Measurements from ENCODE around the gene U2AF2.

U2AF2 gene

GRCh38 chr19:55623130-55623529 lies 31.7 kb upstream of the U2AF2 start:
- H3K9me3 ChIP-seq: no peaks in the 10 kb centered on the region
- H3K4me1 ChIP-seq: no peaks in the 10 kb centered on the region
- TF ChIP-seq, protein P1, sequence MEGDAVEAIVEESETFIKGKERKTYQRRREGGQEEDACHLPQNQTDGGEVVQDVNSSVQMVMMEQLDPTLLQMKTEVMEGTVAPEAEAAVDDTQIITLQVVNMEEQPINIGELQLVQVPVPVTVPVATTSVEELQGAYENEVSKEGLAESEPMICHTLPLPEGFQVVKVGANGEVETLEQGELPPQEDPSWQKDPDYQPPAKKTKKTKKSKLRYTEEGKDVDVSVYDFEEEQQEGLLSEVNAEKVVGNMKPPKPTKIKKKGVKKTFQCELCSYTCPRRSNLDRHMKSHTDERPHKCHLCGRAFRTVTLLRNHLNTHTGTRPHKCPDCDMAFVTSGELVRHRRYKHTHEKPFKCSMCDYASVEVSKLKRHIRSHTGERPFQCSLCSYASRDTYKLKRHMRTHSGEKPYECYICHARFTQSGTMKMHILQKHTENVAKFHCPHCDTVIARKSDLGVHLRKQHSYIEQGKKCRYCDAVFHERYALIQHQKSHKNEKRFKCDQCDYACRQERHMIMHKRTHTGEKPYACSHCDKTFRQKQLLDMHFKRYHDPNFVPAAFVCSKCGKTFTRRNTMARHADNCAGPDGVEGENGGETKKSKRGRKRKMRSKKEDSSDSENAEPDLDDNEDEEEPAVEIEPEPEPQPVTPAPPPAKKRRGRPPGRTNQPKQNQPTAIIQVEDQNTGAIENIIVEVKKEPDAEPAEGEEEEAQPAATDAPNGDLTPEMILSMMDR (IDR thresholded peaks at IDR 0.05; ENCODE audit: low read depth, low read length): no peak
- no peak overlapping the region for H3K4me3 ChIP-seq (ENCODE audit: low read depth, low read length)
- no peaks in the 10 kb centered on the region for H3K27me3 ChIP-seq
- no peak for DNase-seq
- no peaks in the 10 kb centered on the region for H3K36me3 ChIP-seq

DNA sequence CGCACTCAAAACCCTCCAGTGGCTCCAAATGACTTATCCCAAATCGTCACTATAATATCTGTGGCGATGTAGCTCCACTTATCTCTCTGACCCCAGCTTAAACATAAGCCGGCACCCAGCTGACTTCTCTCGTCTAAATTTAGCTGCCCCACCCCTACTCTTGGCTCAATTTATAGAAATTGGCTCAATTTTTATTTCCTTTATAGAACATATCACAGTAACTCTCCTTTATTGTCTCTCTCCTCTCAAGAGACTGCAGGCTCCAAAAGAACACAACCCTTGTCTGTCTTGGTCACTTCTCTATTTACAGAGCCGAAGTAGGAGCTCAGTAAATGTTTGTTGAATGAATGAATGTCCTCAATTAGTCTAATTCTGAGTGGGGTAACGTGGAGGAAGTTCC lies 31.3 kb upstream of the U2AF2 start:
- DNase-seq: no peak
- no peaks in the 10 kb centered on the region for H3K27me3 ChIP-seq
- no peaks in the 10 kb centered on the region for H3K9me3 ChIP-seq
- TF ChIP-seq, protein P1 (IDR thresholded peaks at IDR 0.05; ENCODE audit: low read depth, low read length): no peak
- no peaks in the 10 kb centered on the region for H3K4me1 ChIP-seq
- 0 out of 2 replicates have a peak overlapping the region, but pooled peaks have one; percentile 15 for H3K4me3 ChIP-seq (ENCODE audit: low read depth, low read length)
- no peaks in the 10 kb centered on the region for H3K36me3 ChIP-seq

DNA sequence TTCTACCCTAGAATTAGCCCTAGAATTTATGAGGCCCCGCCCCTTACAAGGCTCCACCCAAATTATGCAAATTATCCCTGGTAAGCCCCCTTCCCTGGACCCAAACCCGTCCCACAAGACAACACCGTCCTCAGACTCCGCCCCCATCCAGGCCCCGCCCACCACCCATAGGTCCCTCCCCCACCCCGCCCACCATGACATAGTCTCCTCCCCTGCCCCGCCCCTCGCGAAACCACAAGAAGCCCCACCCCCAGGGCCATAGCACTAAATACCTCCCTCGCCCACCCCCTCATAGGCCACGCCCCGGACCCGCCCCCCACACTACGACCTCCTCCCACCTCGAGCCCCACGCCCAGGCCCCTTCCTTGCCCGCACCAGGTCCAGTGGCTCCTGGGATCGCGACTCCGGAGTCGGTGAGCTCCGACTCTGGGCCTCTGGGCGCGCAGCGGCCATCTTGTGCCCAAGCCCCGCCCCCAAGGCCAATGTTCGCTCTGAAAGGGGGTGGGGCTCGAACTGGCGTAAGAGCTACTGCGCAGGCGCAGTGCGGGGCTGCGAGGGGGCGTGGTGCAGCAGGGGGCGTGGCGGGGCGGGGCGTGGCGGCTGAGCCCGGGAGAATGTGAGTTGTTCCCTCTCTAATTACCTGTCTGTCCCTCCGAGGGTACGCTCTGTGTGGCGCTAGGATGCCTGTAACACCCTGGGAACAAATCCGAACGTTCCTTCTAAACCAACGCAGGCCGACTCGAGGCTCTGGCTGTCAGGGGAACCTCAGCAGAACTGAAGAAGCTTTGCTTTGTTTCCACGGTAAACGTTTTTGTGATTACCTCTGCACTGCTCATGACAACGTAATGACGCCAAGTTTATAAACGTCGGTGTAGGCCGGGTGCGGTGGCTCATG lies 30.5 kb upstream of the U2AF2 start, which contains the start of gene ZNF784:
TSS of gene ZNF784 (minus strand) at position 458 of the 895 bp plus-strand sequence. CDS start at position 453, 5 bp downstream.
- Histone ChIP-seq H3K36me3 (no peaks in the 10 kb centered on the region), H3K4me1 (no peaks in the 10 kb centered on the region), H3K9me3 (no peaks in the 10 kb centered on the region), H3K4me3 (ENCODE audit: low read depth, low read length) (peak within 1 kb of the TSS; percentile 60), H3K27me3 (no peaks in the 10 kb centered on the region)
- peak; percentile 95 for DNase-seq
- TF ChIP-seq, protein P1 (IDR thresholded peaks at IDR 0.05; ENCODE audit: low read depth, low read length): no peak

- Histone ChIP-seq H3K27me3 (no peaks in the 10 kb centered on the region), H3K9me3 (no peaks in the 10 kb centered on the region), H3K4me1 (no peaks in the 10 kb centered on the region), H3K36me3 (no peaks in the 10 kb centered on the region), H3K4me3 (ENCODE audit: low read depth, low read length) (peak overlapping the region; percentile 60)
- no peak for DNase-seq
- TF ChIP-seq, protein P1 (IDR thresholded peaks at IDR 0.05; ENCODE audit: low read depth, low read length): no peak
These were observed 29.9 kb upstream of the U2AF2 start for GRCh38 chr19:55625004-55625326.

GRCh38 chr19:55626350-55626749 lies 28.5 kb upstream of the U2AF2 start:
- H3K36me3 ChIP-seq: no peaks in the 10 kb centered on the region
- H3K27me3 ChIP-seq: no peaks in the 10 kb centered on the region
- no peak for DNase-seq
- H3K4me1 ChIP-seq: no peaks in the 10 kb centered on the region
- no peaks in the 10 kb centered on the region for H3K9me3 ChIP-seq
- H3K4me3 ChIP-seq (ENCODE audit: low read depth, low read length): no peak overlapping the region
- TF ChIP-seq, protein P1 (IDR thresholded peaks at IDR 0.05; ENCODE audit: low read depth, low read length): no peak

GRCh38 chr19:55632463-55632834 lies 22.4 kb upstream of the U2AF2 start:
- TF ChIP-seq, protein P1 (IDR thresholded peaks at IDR 0.05; ENCODE audit: low read depth, low read length): peak; percentile 92
- Histone ChIP-seq H3K36me3 (no peaks in the 10 kb centered on the region), H3K9me3 (no peaks in the 10 kb centered on the region), H3K4me3 (ENCODE audit: low read depth, low read length) (no peak overlapping the region), H3K27me3 (no peaks in the 10 kb centered on the region), H3K4me1 (no peaks in the 10 kb centered on the region)
- DNase-seq: peak; percentile 92
